Left lung (tissue), 14 donors: Measurements from ENCODE around the gene GBP5. TPM values are rescaled to one million over a fixed set of nuclear protein-coding genes. Genes with fewer than 3 reads are reported as not detected.
"Not testable (repeated sequence)": the region's sequence is repeated elsewhere in the genome, so short reads cannot be mapped to it uniquely, and the experiment has no call there.

ENCODE experiments used
- ATAC-seq: fragments of 200-7000 bp; cut with Tn5 transposase; one replicate; pipeline ENCODE4 v1.9.1; 2020; ENCODE audit warnings: moderate library complexity
- DNase-seq, 4 donors: peaks; one replicate each; pipeline ENCODE4 v3.0.0-alpha.2; 2013 to 2020
- H3K27ac ChIP-seq, 2 donors: fragments of 200-600 bp; sonication (generic) in 1 of 2; one replicate each; pipeline versions ENCODE4 v1.5.0 to v1.8.0; 2020 to 2021
- H3K27me3 ChIP-seq, 2 donors: fragments of 200-600 bp; sonication (generic) in 1 of 2; one replicate each; pipeline versions ENCODE4 v1.5.0 to v1.8.0; 2020 to 2021
- H3K36me3 ChIP-seq, 2 donors: fragments of 200-600 bp; sonication (generic) in 1 of 2; one replicate each; pipeline versions ENCODE4 v1.5.0 to v1.8.0; 2020 to 2021
- H3K4me1 ChIP-seq, 2 donors: fragments of 200-600 bp; one replicate each; pipeline ENCODE4 v1.8.0; 2021
- H3K4me3 ChIP-seq, 2 donors: fragments of 200-600 bp; sonication (generic) in 1 of 2; one replicate each; pipeline versions ENCODE4 v1.5.0 to v1.8.0; 2020 to 2021; ENCODE audit warnings: mild to moderate bottlenecking in 1 of 2
- H3K9me3 ChIP-seq, 2 donors: fragments of 200-600 bp; sonication (generic) in 1 of 2; one replicate each; pipeline versions ENCODE4 v1.5.0 to v1.8.0; 2020 to 2021
- CTCF ChIP-seq, 2 donors: fragments of 200-600 bp; sonication (generic) in 1 of 2; IDR thresholded peaks; one replicate each; pipeline versions ENCODE4 v1.5.0 to v1.8.0; 2021; ENCODE audit warnings: antibody characterized with exemption in 2 of 2
- intact Hi-C, 2 donors: fragments of 100-400 bp; cut with DNase I; formaldehyde crosslinking; loops; one replicate each; pipeline versions ENCODE4 v1.11.2 to v1.14.2; 2022
- long read RNA-seq, 12 donors: library from polyadenylated mRNA in 2 of 12; unstranded in 2 of 12; transcript quantifications; one replicate each; pipeline ENCODE4 v2.0.0 and lab custom pipeline, GENCODE V29; 2019 to 2026
- polyA plus RNA-seq, 6 donors: library from polyadenylated mRNA; unstranded; fragments of 120-200 nt; gene quantifications; one replicate each; pipeline ENCODE4 v1.2.1, GENCODE V29; 2013; ENCODE audit not compliant: insufficient read length in 6 of 6
- total RNA-seq, 2 donors: library from RNA; stranded (reverse); fragmentation: NEBNext Ultra II Directional; extraction: Animal tissue kit (Norgen Biotek cat#: 25700); gene quantifications; one replicate each; pipeline ENCODE4 v1.2.1, GENCODE V29; 2021
- donor health status: DM: no; HTN: yes; CAD: no.
- donor health status: DM: no; HTN: no; CAD: no.

GBP5 gene
- total RNA-seq (10 to 100 TPM in 1 of 2 donors, 1 to 10 TPM in 1; 3.0 to 17.4 TPM), polyA plus RNA-seq (1 to 10 TPM in 5 of 6 donors, under 1 TPM in 1; 0.55 to 1.8 (median 1.3) TPM)
- long read RNA-seq, donor 1 = 0 reads
- long read RNA-seq, donor 2 = 0 reads
- long read RNA-seq, donor 3 = 0 reads
- long read RNA-seq, donor 4, partial matches to known transcripts = 0 of 2 reads
- long read RNA-seq, donor 4, other reads (novel, unspliced or antisense) = 2 of 2 reads
- long read RNA-seq, donor 5 = 0 reads
- long read RNA-seq, donor 6 = 0 reads
- long read RNA-seq, donor 7 = 0 reads
- long read RNA-seq, donor 8 = 0 reads
- long read RNA-seq, donor 9 = 0 reads
- long read RNA-seq, donor 10 = 0 reads
- long read RNA-seq, donor 11 = 0 reads
- long read RNA-seq, donor 12 = 0 reads

GRCh38 chr1:89272269-89273041 lies at the start of gene GBP5:
Gene GBP5 (minus strand): TSS chr1:89272860. CDS start chr1:89269555, 3,305 bp downstream.
- DNase-seq = peak in 1 of 4 donors; percentile 53
- H3K36me3 ChIP-seq, H3K27me3 ChIP-seq, intact Hi-C loops, H3K9me3 ChIP-seq: not testable (repeated sequence)
- peak; percentile 68 for ATAC-seq
- Histone ChIP-seq H3K4me1 (peaks cover 3 to 27% of the 10 kb centered on the region in 2 donors), H3K4me3 (peak within 1 kb of the TSS in 1 of 2 donors; percentile 41), H3K27ac (peak within 1 kb of the TSS in 1 of 2 donors; percentile 82)

GRCh38 chr1:89322402-89322801 lies 49.7 kb upstream of the GBP5 start:
- TF ChIP-seq CTCF (IDR thresholded peaks at IDR 0.05) = no peak
- DNase-seq = no peak
- H3K36me3 ChIP-seq = no peaks in the 10 kb centered on the region
- peaks cover 0 to 7% of the 10 kb centered on the region in 2 donors for H3K9me3 ChIP-seq
- no peak for ATAC-seq
- H3K4me1 ChIP-seq = no peaks in the 10 kb centered on the region
- H3K4me3 ChIP-seq = no peak overlapping the region
- no peak overlapping the region for H3K27ac ChIP-seq
- H3K27me3 ChIP-seq = no peaks in the 10 kb centered on the region
- intact Hi-C loops = no loop called here

- Histone ChIP-seq H3K4me3 (no peak overlapping the region), H3K36me3 (no peaks in the 10 kb centered on the region), H3K27ac (no peak overlapping the region), H3K27me3 (no peaks in the 10 kb centered on the region), H3K4me1 (peaks cover 12 to 34% of the 10 kb centered on the region in 2 donors), H3K9me3 (peaks cover 0 to 20% of the 10 kb centered on the region in 2 donors)
- intact Hi-C loops = no loop called here
- DNase-seq = no peak
- TF ChIP-seq CTCF (IDR thresholded peaks at IDR 0.05) = no peak
- ATAC-seq = no peak
Measured at GRCh38 chr1:89312572-89312971, 39.9 kb upstream of the GBP5 start.

GRCh38 chr1:89311757-89312156 lies 39.1 kb upstream of the GBP5 start:
- H3K27ac ChIP-seq = peak overlapping the region in 1 of 2 donors; percentile 72
- H3K9me3 ChIP-seq = peaks cover 0 to 16% of the 10 kb centered on the region in 2 donors

GRCh38 chr1:89310976-89311375 lies 38.3 kb upstream of the GBP5 start:
- H3K27me3 ChIP-seq = no peaks in the 10 kb centered on the region
- no peaks in the 10 kb centered on the region for H3K36me3 ChIP-seq
- no peak overlapping the region for H3K4me3 ChIP-seq
- H3K27ac ChIP-seq = peak overlapping the region; percentile 41 to 72
- DNase-seq (no peak), ATAC-seq (no peak)
- intact Hi-C loops = no loop called here
- no peak for TF ChIP-seq CTCF (IDR thresholded peaks at IDR 0.05)
- peaks cover 0 to 13% of the 10 kb centered on the region in 2 donors for H3K9me3 ChIP-seq
- peaks cover 12 to 34% of the 10 kb centered on the region in 2 donors for H3K4me1 ChIP-seq

More at GRCh38 chr1:89311757-89312156, 39.1 kb upstream of the GBP5 start:
- H3K4me1 ChIP-seq = peaks cover 12 to 34% of the 10 kb centered on the region in 2 donors
- peak in 1 of 4 donors; percentile 37 for DNase-seq
- TF ChIP-seq CTCF (IDR thresholded peaks at IDR 0.05) = no peak
- H3K4me3 ChIP-seq = no peak overlapping the region
- intact Hi-C loops = no loop called here
- peak; percentile 24 for ATAC-seq
- no peaks in the 10 kb centered on the region for H3K36me3 ChIP-seq
- H3K27me3 ChIP-seq = no peaks in the 10 kb centered on the region
